Activated T-cell treated with anti-CD3 and anti-CD28 coated beads, Interleukin-2, amount 50 U/mL, for 72 hours (primary cell): ENCODE measurements around the gene PRKG1. TPM values are rescaled to one million over a fixed set of nuclear protein-coding genes. Genes with fewer than 3 reads are reported as not detected.

Experiments used
- ATAC-seq, 2 donors: fragments of 150-1000 bp; cut with Tn5 transposase; replicated peaks in 1 of 2; 2 replicates each; pipeline ENCODE4 v1.10.0; 2021; ENCODE audit warnings: moderate library complexity in 2 of 2, mild to moderate bottlenecking in 1 of 2
- DNase-seq, 2 donors: peaks; one replicate each; pipeline ENCODE4 v3.0.0; 2021 to 2022; ENCODE audit warnings: mixed read lengths in 1 of 2
- H3K27ac Mint-ChIP-seq: one replicate; pipeline ENCODE4 v1.8.0; 2022; ENCODE audit warnings: mild to moderate bottlenecking, moderate library complexity, mixed read lengths
- H3K27me3 Mint-ChIP-seq: one replicate; pipeline ENCODE4 v1.8.0; 2022; ENCODE audit warnings: low read depth, mixed read lengths
- H3K36me3 Mint-ChIP-seq, 2 donors: one replicate each; pipeline ENCODE4 v1.8.0; 2022; ENCODE audit warnings: mixed read lengths in 2 of 2, mild to moderate bottlenecking in 1 of 2; ENCODE audit not compliant: insufficient read depth in 2 of 2
- H3K4me1 Mint-ChIP-seq: one replicate; pipeline ENCODE4 v1.8.0; 2022; ENCODE audit warnings: low read depth, mixed read lengths
- H3K4me3 Mint-ChIP-seq, 2 donors: one replicate each; pipeline ENCODE4 v1.8.0; 2022; ENCODE audit warnings: mild to moderate bottlenecking in 2 of 2, mixed read lengths in 2 of 2, moderate library complexity in 2 of 2
- H3K9me3 Mint-ChIP-seq, 2 donors: one replicate each; pipeline ENCODE4 v1.8.0; 2022; ENCODE audit warnings: mixed read lengths in 2 of 2
- total RNA-seq, 2 donors: library from RNA; stranded (reverse); gene quantifications; one replicate each; pipeline ENCODE4 v1.2.3, GENCODE V29; 2022

PRKG1 gene
- total RNA-seq, 2 donors from 2014 or later: not detected

- H3K36me3 Mint-ChIP-seq: no peaks in the 10 kb centered on the region
- H3K27me3 Mint-ChIP-seq: peaks cover 6% of the 10 kb centered on the region
- H3K4me1 Mint-ChIP-seq: no peaks in the 10 kb centered on the region
- DNase-seq: no peak
- H3K4me3 Mint-ChIP-seq: no peak overlapping the region
- H3K27ac Mint-ChIP-seq: no peak overlapping the region
- H3K9me3 Mint-ChIP-seq: no peaks in the 10 kb centered on the region
- no peak for ATAC-seq
These were observed 566.0 kb downstream of the PRKG1 start for GRCh38 chr10:51640120-51640819.

GRCh38 chr10:51642581-51642980 is 568.3 kb downstream of the PRKG1 start:
- Mint-ChIP-seq H3K27me3 (peaks cover 6% of the 10 kb centered on the region), H3K4me3 (no peak overlapping the region), H3K36me3 (no peaks in the 10 kb centered on the region), H3K4me1 (no peaks in the 10 kb centered on the region), H3K9me3 (no peaks in the 10 kb centered on the region), H3K27ac (no peak overlapping the region)
- no peak for ATAC-seq
- no peak for DNase-seq

GRCh38 chr10:51643734-51644133 is 569.4 kb downstream of the PRKG1 start:
- Mint-ChIP-seq H3K36me3 (no peaks in the 10 kb centered on the region), H3K4me3 (no peak overlapping the region), H3K4me1 (no peaks in the 10 kb centered on the region), H3K27ac (no peak overlapping the region), H3K9me3 (no peaks in the 10 kb centered on the region), H3K27me3 (peaks cover 6% of the 10 kb centered on the region)
- ATAC-seq: no peak
- no peak for DNase-seq

GRCh38 chr10:51649064-51649463 is 574.8 kb downstream of the PRKG1 start:
- Mint-ChIP-seq H3K27me3 (peaks cover 2% of the 10 kb centered on the region), H3K36me3 (no peaks in the 10 kb centered on the region), H3K27ac (no peak overlapping the region), H3K4me3 (no peak overlapping the region), H3K4me1 (no peaks in the 10 kb centered on the region), H3K9me3 (no peaks in the 10 kb centered on the region)
- ATAC-seq: no peak
- no peak for DNase-seq

GRCh38 chr10:51651063-51651462 is 576.8 kb downstream of the PRKG1 start:
- H3K4me1 Mint-ChIP-seq: no peaks in the 10 kb centered on the region
- H3K4me3 Mint-ChIP-seq: no peak overlapping the region
- H3K36me3 Mint-ChIP-seq: no peaks in the 10 kb centered on the region
- no peaks in the 10 kb centered on the region for H3K9me3 Mint-ChIP-seq
- H3K27me3 Mint-ChIP-seq: peaks cover 6% of the 10 kb centered on the region
- no peak overlapping the region for H3K27ac Mint-ChIP-seq
- no peak for ATAC-seq
- no peak for DNase-seq

- peaks cover 13% of the 10 kb centered on the region for H3K27me3 Mint-ChIP-seq
- no peaks in the 10 kb centered on the region for H3K9me3 Mint-ChIP-seq
- ATAC-seq (no peak), DNase-seq (no peak)
- no peak overlapping the region for H3K4me3 Mint-ChIP-seq
- no peak overlapping the region for H3K27ac Mint-ChIP-seq
- no peaks in the 10 kb centered on the region for H3K4me1 Mint-ChIP-seq
- H3K36me3 Mint-ChIP-seq: no peaks in the 10 kb centered on the region
These were observed 578.7 kb downstream of the PRKG1 start for GRCh38 chr10:51653025-51653424.

GRCh38 chr10:51654918-51655317 is 580.6 kb downstream of the PRKG1 start:
- Mint-ChIP-seq H3K4me1 (no peaks in the 10 kb centered on the region), H3K4me3 (no peak overlapping the region), H3K27me3 (peaks cover 13% of the 10 kb centered on the region), H3K9me3 (no peaks in the 10 kb centered on the region), H3K27ac (no peak overlapping the region), H3K36me3 (no peaks in the 10 kb centered on the region)
- ATAC-seq: no peak
- DNase-seq: no peak

GRCh38 chr10:51656503-51656902 is 582.2 kb downstream of the PRKG1 start:
- peaks cover 13% of the 10 kb centered on the region for H3K27me3 Mint-ChIP-seq
- H3K9me3 Mint-ChIP-seq: no peaks in the 10 kb centered on the region
- no peak for DNase-seq
- no peak overlapping the region for H3K4me3 Mint-ChIP-seq
- no peaks in the 10 kb centered on the region for H3K4me1 Mint-ChIP-seq
- H3K36me3 Mint-ChIP-seq: no peaks in the 10 kb centered on the region
- no peak overlapping the region for H3K27ac Mint-ChIP-seq
- no peak for ATAC-seq

GRCh38 chr10:51658000-51658399 is 583.7 kb downstream of the PRKG1 start:
- Mint-ChIP-seq H3K4me3 (no peak overlapping the region), H3K4me1 (no peaks in the 10 kb centered on the region), H3K27ac (no peak overlapping the region), H3K27me3 (peaks cover 13% of the 10 kb centered on the region), H3K36me3 (no peaks in the 10 kb centered on the region), H3K9me3 (no peaks in the 10 kb centered on the region)
- DNase-seq (no peak), ATAC-seq (no peak)

- DNase-seq (no peak), ATAC-seq (no peak)
- H3K27ac Mint-ChIP-seq: no peak overlapping the region
- no peaks in the 10 kb centered on the region for H3K4me1 Mint-ChIP-seq
- H3K9me3 Mint-ChIP-seq: no peaks in the 10 kb centered on the region
- H3K36me3 Mint-ChIP-seq: no peaks in the 10 kb centered on the region
- no peak overlapping the region for H3K4me3 Mint-ChIP-seq
- H3K27me3 Mint-ChIP-seq: peaks cover 9% of the 10 kb centered on the region
These were observed 585.1 kb downstream of the PRKG1 start for GRCh38 chr10:51659344-51659743.

GRCh38 chr10:51663086-51663485 is 588.8 kb downstream of the PRKG1 start:
- no peak overlapping the region for H3K4me3 Mint-ChIP-seq
- H3K27me3 Mint-ChIP-seq: no peaks in the 10 kb centered on the region
- H3K27ac Mint-ChIP-seq: peak overlapping the region; percentile 22
- H3K9me3 Mint-ChIP-seq: no peaks in the 10 kb centered on the region
- H3K4me1 Mint-ChIP-seq: no peaks in the 10 kb centered on the region
- H3K36me3 Mint-ChIP-seq: no peaks in the 10 kb centered on the region
- no peak for DNase-seq
- no peak for ATAC-seq

GRCh38 chr10:51666456-51666855 is 592.2 kb downstream of the PRKG1 start:
- DNase-seq: no peak
- H3K27me3 Mint-ChIP-seq: peaks cover 5% of the 10 kb centered on the region
- H3K27ac Mint-ChIP-seq: no peak overlapping the region
- H3K36me3 Mint-ChIP-seq: no peaks in the 10 kb centered on the region
- H3K9me3 Mint-ChIP-seq: no peaks in the 10 kb centered on the region
- ATAC-seq: no peak
- no peak overlapping the region for H3K4me3 Mint-ChIP-seq
- no peaks in the 10 kb centered on the region for H3K4me1 Mint-ChIP-seq

- Mint-ChIP-seq H3K36me3 (peaks cover 0 to 2% of the 10 kb centered on the region in 2 donors), H3K9me3 (peaks cover 0 to 3% of the 10 kb centered on the region in 2 donors)
These were observed 593.5 kb downstream of the PRKG1 start for GRCh38 chr10:51667678-51668335.

GRCh38 chr10:51668336-51668689 is 594.0 kb downstream of the PRKG1 start:
- Mint-ChIP-seq H3K9me3 (peaks cover 0 to 4% of the 10 kb centered on the region in 2 donors), H3K4me1 (no peaks in the 10 kb centered on the region), H3K36me3 (peaks cover 0 to 2% of the 10 kb centered on the region in 2 donors), H3K27ac (no peak overlapping the region), H3K4me3 (no peak overlapping the region), H3K27me3 (peaks cover 5% of the 10 kb centered on the region)
- DNase-seq: no peak
- no peak for ATAC-seq

More at GRCh38 chr10:51667678-51668335, 593.5 kb downstream of the PRKG1 start:
- Mint-ChIP-seq H3K27ac (no peak overlapping the region), H3K4me3 (no peak overlapping the region), H3K4me1 (no peaks in the 10 kb centered on the region), H3K27me3 (peaks cover 5% of the 10 kb centered on the region)
- no peak for DNase-seq
- no peak for ATAC-seq
